ENCODE measurements around the gene CYP2F1. TPM values are rescaled to one million over a fixed set of nuclear protein-coding genes. Genes with fewer than 3 reads are reported as not detected.
"Not testable (repeated sequence)": the region's sequence is repeated elsewhere in the genome, so short reads cannot be mapped to it uniquely, and the experiment has no call there.

CYP2F1 gene
- total RNA-seq, 1 donor from 2014 or later = not detected

- no peak for DNase-seq (ENCODE audit: low read depth)
- H3K4me3 ChIP-seq (ENCODE audit: low read depth, low read length) = no peak overlapping the region
- peak; percentile 82 for TF ChIP-seq CTCF (conservative IDR thresholded peaks at IDR 0.05; ENCODE audit: low read depth, low read length)
Observed at GRCh38 chr19:41144403-41144802, 30.2 kb downstream of the CYP2F1 start.

- no peak for DNase-seq (ENCODE audit: low read depth)
- H3K4me3 ChIP-seq (ENCODE audit: low read depth, low read length) = no peak overlapping the region
- no peak for TF ChIP-seq CTCF (conservative IDR thresholded peaks at IDR 0.05; ENCODE audit: low read depth, low read length)
Observed at GRCh38 chr19:41149831-41150230, 35.6 kb downstream of the CYP2F1 start.

- not testable (repeated sequence) for H3K4me3 ChIP-seq (ENCODE audit: low read depth, low read length); DNase-seq (ENCODE audit: low read depth)
Observed at GRCh38 chr19:41150986-41151385, 36.8 kb downstream of the CYP2F1 start.

- no peak for DNase-seq (ENCODE audit: low read depth)
Observed at GRCh38 chr19:41154060-41154459, 39.8 kb downstream of the CYP2F1 start.

GRCh38 chr19:41156207-41156606 is 42.0 kb downstream of the CYP2F1 start:
- H3K4me3 ChIP-seq (ENCODE audit: low read depth, low read length) = no peak overlapping the region
- TF ChIP-seq CTCF (conservative IDR thresholded peaks at IDR 0.05; ENCODE audit: low read depth, low read length) = peak; percentile 27
- DNase-seq (ENCODE audit: low read depth) = no peak

More at GRCh38 chr19:41154060-41154459, 39.8 kb downstream of the CYP2F1 start:
- no peak overlapping the region for H3K4me3 ChIP-seq (ENCODE audit: low read depth, low read length)
- TF ChIP-seq CTCF (conservative IDR thresholded peaks at IDR 0.05; ENCODE audit: low read depth, low read length) = no peak

- no peak for TF ChIP-seq CTCF (conservative IDR thresholded peaks at IDR 0.05; ENCODE audit: low read depth, low read length)
- DNase-seq (ENCODE audit: low read depth) = no peak
- no peak overlapping the region for H3K4me3 ChIP-seq (ENCODE audit: low read depth, low read length)
Observed at GRCh38 chr19:41159881-41160280, 45.6 kb downstream of the CYP2F1 start.

GRCh38 chr19:41161903-41162302 is 47.7 kb downstream of the CYP2F1 start:
- peak; percentile 30 for TF ChIP-seq CTCF (conservative IDR thresholded peaks at IDR 0.05; ENCODE audit: low read depth, low read length)
- no peak for DNase-seq (ENCODE audit: low read depth)
- no peak overlapping the region for H3K4me3 ChIP-seq (ENCODE audit: low read depth, low read length)

Measured in epithelial cell of proximal tubule (primary cell).